GM19099 (cell line): ENCODE measurements around the gene THTPA.

Experiments used
- POLR2A ChIP-seq: IDR thresholded peaks from 3 replicates; pipeline ENCODE4 v1.6.1; 2011; ENCODE audit warnings: low read depth; ENCODE audit not compliant: insufficient read length; ENCODE audit errors: extremely low read depth

The THTPA gene

DNA sequence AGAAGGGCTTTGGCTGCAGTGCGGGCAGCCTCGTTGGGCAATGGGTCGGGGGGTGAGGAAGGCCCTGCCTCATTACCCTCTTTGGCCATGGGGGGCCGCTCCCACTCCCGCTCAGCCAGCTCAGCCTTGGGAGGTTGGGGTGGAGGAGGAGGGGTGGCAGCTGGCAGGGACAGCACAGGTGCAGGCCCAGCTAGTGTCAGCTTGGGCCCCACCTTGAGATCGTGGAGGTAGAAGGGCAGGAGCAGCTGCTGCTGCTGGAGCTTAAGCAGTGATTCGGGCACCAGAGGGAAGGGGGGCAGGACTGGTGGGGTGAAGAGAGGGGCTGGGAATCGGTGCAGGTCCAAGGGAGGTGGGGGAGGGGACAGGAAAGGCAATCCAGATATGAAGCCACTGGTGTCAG, 30.5 kb upstream of the THTPA start:
- no peak for TF ChIP-seq POLR2A

DNA sequence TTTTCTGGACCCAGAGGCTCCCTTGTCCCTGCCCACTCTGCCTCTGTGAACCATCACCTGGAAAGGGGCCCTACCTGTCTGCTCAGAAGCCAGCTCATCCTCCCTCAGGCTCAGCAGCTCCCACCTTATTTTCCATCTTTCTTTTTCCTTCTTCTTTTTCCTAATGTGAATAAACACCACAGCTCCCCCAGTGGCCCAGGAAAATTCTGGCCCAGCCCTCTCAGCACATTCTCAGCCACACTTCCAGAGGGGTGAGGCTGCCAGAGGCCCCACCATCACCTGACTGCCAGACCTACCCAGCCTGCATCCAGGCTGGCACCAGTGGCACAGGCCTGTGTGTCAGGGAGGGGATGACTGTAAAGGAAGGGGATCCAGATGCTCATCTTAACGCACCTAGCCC, 27.5 kb upstream of the THTPA start:
- no peak for TF ChIP-seq POLR2A

DNA sequence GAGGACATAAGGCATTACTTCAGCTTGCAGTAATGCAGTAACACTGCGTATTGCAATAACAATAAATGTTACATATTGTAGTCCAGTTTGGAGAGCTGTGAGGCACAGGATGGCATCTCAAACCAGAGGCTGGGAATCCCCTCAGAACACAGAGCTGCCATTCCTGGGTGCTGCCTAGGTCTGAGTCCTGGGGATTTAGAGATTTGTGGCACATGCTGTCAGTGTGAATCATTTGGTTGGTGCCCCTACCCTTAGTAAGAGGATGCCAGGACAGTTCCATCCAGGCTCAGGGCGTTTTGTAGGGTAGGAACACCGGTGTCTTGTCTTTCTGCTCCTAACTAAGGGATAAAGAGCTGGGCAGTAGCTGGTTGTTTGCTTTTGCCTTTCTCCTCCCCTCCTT, 27.1 kb upstream of the THTPA start:
- TF ChIP-seq POLR2A: no peak

DNA sequence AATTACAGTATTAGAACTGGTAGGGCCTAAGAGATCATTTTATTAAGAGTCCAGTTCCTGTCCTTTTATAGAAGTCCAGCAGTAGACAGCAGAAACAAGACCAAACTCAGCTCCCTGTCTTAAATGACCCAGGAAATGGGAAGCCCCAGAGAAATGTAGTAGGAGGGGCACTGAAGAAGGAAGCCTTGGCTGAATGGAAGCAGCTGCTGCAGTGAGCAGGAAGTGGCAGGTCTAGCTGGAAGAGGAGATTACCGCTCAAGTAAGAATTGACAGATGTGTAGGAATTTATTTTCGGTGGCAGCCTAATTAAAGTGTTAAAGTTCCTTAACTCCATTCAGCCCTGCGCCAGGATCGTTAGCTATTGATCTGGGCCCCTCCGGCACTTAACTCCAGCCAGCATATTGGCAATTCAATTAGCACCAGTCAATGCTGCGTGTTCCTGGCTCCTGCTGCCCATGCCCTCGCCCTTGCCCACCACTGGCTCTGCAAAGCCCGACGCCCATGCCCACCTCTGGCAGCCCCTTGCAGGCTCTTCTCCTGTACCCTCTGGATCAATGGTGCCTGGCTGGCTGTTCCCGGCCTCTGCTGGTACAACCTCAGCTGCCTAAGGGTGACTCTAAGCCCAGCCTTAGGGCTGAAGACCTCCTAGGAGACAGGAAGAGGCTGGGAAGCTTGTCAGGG, 25.6 kb upstream of the THTPA start:
- TF ChIP-seq POLR2A: no peak

DNA sequence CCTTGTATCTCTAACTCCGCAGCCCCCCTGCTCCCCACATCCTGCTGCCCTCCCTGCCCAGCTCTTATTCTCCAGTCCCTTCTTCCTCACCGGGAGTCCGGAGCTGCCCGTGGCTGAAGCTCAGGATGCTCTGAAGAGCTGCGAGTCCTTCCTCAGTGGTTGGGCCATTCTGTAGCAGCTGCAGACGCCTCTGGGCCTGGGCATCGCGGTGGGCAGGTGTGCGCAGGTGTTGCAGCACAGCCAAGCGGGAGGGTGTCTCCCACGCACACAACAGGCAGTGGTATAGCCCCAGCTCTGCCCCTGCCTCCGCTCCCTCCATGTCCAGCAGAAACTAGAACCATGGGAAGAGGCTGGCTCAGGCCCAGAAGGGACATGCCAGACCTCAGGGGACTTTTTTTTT, 24.7 kb upstream of the THTPA start:
- no peak for TF ChIP-seq POLR2A

DNA sequence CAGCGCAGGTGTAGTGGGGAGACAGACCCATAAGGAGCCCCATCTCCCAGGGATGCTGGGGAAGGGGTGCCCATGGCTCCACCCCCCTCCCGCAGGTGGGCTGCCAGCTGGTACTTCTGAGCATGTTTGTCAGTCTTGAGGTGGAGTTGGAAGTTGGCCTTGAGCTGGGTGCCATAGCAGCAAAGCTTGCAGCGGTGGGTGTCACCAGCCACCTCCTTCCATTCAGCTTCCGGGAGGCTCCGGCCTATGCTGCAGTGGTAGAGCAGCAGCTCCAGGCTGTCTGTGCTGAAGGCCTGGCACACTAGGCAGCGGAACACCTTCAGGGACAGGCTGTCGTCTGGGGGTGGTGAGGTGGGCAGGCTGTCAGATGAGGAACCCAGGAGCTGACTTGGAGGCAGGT, 23.4 kb upstream of the THTPA start:
- TF ChIP-seq POLR2A: no peak

DNA sequence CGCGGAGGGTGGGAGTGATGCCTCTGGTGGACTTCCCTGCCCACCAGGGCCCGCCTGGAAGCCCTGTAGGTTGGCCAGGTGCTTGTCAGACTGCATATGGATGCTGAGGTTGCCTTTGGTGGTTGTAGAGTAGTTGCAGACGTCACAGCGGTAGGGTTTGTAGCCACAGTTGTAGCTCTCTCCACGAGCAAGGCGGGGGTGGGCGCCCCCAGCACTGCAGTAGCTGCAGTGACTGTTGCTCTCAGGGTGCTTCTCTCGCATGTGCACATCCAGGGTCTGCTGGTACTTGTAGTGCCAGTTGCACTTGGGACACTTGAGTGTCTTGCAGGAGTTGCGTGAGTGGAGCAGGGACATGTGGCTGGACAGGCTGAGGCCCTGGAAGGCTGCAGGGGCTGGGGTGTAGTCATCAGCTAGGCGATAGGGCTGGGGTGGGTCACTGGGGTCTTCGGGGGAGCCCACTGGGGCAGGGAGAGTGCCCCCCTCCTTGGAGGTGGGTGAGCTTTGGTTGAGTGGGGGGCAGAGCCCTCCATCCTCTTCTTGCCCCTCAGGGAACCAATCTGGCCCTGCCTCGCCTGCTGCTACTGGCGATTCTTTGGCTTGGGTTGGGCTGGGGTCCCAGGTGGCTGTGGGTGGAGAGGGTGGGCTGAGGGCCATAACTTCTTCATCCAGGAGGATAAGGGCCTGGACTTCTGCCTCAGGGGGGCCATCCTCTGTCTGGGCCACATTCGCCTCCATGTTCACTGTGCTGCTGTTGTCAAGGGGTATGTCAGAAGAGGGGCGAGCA, 22.2 kb upstream of the THTPA start:
- no peak for TF ChIP-seq POLR2A

DNA sequence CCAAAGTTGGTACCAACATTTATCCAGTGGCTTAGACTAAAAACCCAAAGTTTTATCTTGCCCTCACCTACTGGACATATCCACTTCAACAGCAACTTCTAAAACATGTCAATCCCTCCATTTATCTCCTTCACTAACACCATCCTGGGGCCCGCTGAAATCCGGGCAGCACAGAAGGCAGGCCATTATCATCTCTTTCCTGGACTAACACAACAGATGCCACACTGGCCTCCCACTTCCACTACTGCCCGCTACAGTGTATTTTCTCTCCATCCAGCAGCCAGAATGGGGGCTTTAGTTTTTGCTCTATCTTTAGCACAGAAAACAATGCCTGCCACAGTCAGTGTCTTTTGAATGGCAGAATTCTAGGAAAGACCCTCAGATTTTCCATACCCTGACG, 20.1 kb upstream of the THTPA start:
- no peak for TF ChIP-seq POLR2A

DNA sequence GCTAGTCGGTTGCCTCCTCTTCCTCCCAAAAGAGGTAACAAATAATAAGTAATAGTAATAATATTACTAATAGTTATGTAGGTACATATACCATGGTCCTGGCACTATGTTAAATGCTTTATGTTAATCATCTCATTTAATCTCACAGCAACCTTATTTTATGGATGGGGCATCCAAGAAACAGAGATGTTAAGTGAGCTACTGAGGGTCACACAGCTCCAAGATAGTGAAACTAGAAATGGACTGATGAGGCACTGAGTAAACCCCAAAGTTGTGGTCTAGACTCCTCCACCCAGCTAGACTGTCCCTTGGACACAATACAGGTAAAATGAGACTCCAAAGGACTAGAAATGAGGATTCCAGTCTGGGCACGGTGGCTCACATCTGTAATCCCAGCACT, 19.6 kb upstream of the THTPA start:
- no peak for TF ChIP-seq POLR2A

DNA sequence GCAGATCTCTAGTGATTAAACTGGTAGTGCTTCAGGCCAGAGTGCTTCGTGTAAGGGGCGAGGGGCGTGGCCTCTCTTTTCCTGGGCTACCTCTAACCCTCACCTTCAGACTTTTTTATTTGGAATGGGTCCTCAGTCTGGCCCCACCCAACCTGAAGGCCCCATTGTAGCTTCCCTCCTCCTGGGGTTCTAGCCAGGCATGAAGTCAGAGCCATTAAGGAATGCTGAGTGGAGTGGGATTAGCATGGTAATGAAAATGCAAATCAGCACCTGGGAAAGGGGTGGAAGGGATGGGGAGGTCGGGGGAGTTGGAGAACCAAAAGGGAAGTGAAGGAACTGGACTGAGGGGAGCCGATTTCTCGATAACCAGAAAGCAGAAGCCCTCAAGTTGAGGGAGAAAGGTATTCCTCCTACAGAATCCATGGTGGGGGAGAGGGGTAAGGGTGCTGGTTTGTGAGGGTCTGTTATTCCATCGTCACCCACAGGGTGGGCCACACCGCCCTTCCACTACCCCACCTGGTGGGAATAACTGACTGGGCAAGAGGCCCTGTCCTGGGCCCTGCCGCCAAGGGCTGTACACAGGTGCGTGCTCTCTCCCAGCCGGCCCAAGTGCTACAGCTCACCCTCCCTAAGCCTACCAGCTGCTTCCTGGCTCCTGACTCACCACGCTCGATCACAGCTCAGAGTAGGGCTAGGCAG, 18.6 kb upstream of the THTPA start:
- TF ChIP-seq POLR2A: no peak

DNA sequence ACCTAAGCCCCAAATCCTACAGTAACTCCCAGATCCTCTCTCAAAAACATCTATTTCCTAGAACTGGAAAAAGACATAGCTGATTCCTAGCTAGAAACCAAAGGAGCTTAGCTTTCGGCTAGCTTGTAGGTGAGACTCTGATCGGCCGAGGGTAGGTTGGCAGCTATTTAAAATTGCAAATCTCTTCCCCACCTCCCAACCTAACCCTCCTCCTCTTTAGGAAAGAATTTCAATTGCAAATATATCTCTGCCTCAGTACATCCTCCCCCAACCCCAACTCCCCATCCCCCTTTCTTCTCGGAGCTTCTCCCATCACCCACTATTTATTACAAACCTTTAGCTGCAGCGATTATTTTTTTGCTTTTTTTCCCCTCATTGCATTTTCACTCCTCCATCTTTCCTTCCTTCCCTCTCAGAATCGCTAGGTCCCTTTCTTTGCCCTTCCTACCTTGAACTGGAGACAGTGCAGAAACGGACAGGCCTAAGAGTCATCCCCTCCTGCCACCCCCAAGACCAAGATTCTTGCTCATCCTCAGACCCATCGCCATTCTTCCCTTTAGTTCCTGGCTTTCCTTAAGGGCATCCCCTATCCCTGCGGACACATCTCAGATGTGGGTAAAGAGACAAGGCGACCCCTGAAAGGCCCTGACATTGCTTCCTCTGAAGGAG, 17.9 kb upstream of the THTPA start:
- no peak for TF ChIP-seq POLR2A

DNA sequence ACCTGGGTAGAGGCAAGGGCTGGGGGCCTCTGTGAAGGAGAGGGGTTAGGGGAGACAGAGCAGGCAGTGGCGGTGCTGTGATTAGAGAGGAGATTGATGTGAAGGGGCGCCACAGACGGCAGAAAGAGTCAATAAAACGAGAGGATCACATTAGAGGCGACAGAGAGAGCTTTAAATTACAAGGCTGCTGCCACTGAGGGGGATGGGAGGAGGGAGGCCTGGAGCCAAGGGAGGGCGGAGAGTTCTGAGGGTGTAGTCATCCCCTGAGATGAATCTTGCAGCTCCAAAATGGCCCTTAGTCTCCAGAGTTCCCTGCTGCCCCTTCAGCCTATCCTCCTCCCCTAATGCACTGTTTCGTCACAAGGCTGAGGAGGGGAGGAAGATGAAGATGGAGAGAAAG, 17.3 kb upstream of the THTPA start:
- no peak for TF ChIP-seq POLR2A

DNA sequence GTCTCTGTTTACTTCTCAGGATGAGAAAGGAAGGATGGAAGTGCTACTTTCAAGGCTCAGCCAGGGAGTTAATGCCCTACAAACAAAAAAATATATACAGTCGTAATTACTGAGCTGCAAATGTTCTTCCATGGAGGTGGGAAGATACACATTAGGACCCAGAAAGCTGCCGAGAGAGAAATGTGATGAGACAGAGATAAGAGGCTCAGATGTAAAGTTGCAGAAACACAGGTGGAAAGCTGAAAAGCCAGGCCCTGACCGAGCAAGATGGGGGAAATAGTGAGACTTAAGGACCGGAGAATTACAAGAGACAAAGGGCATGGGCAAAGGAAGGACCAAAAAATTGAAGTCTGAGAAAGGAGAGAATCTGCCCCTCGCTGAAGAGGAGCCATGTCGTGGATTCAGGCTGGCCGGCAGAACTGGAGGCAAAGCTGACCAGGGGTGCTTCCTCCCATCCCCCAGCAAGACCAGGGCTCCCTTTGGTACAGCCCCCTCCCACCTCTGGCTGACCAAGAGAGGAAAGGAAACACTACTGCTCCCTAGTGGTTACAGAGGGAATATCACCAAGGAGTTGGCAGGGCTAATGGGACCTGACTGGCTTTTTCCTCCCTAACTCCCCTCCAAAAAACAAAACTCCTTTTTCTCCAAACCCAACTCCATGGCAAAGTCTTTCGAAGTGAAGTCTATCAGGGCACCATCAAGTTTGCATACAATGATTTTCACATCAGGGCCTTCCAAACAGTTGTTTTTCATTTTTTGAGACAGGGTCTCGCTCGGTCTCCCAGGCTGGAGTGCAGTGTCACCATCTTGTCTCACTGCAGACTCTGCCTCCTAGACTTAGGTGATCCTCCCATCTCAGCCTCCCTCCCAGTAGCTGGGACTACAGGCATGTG, 16.6 kb upstream of the THTPA start:
- no peak for TF ChIP-seq POLR2A

DNA sequence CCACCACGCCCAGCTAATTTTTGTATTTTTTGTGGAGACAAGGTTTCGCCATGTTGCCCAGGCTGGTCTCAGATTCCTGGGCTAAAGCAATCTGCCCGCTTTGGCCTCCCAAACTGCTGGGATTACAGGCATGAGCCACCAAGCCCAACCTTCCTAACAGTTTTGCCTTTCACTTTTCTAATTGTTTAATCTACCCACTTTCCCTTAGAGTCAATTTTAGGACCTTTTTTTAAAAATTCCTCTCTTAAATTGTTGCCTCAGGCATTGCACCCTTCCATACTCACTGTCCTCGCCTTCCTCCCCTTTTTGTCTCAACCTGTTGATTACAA, 16.0 kb upstream of the THTPA start:
- no peak for TF ChIP-seq POLR2A

DNA sequence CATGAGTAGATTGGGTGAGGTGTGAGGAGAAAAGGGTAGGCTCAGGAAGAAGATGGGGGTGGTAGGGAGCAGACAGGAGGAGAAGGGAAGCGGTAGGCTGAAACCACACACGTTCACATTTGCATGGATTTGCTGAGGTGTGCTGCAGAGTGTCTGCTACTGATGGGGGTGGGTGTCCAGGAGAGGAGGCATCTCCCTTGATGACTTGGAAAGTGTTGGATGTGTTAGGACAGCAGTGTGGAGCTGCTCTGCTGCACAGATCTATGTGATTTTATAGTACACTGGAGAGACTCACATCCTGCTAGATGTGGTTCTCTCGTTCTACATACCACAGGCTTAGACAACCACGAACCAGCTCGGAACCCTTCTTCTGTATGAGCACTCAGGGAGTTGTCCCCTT, 13.8 kb upstream of the THTPA start:
- TF ChIP-seq POLR2A: no peak
